T-helper 2 cell treated with Interferon-gamma antibody and Interleukin-4, amounts not matched to agents 5 μg/mL and 100 μg/mL, for 36 hours (primary cell): ENCODE measurements around the gene NXPH4.

Source experiments
- DNase-seq: peaks from one replicate; pipeline ENCODE4 v3.0.0; 2021; ENCODE audit warnings: low spot score
- H3K27ac Mint-ChIP-seq: one replicate; pipeline ENCODE4 v1.8.0; 2021; ENCODE audit warnings: mild to moderate bottlenecking, mixed read lengths
- H3K27me3 Mint-ChIP-seq: one replicate; pipeline ENCODE4 v1.8.0; 2021; ENCODE audit warnings: low read depth, mixed read lengths
- H3K36me3 Mint-ChIP-seq: one replicate; pipeline ENCODE4 v1.8.0; 2021; ENCODE audit warnings: low read depth, mixed read lengths
- H3K4me1 Mint-ChIP-seq: one replicate; pipeline ENCODE4 v1.8.0; 2021; ENCODE audit warnings: low read depth, mixed read lengths
- H3K4me3 Mint-ChIP-seq: one replicate; pipeline ENCODE4 v1.8.0; 2022; ENCODE audit warnings: mild to moderate bottlenecking, moderate library complexity, mixed read lengths
- H3K9me3 Mint-ChIP-seq: one replicate; pipeline ENCODE4 v1.8.0; 2021; ENCODE audit warnings: mixed read lengths

NXPH4 gene

GRCh38 chr12:57178213-57178612, 38.4 kb upstream of the NXPH4 start:
- Mint-ChIP-seq H3K4me1 (no peaks in the 10 kb centered on the region), H3K9me3 (no peaks in the 10 kb centered on the region), H3K4me3 (no peak overlapping the region), H3K36me3 (no peaks in the 10 kb centered on the region), H3K27ac (no peak overlapping the region), H3K27me3 (no peaks in the 10 kb centered on the region)
- no peak for DNase-seq

- no peak overlapping the region for H3K27ac Mint-ChIP-seq
- no peaks in the 10 kb centered on the region for H3K27me3 Mint-ChIP-seq
- H3K9me3 Mint-ChIP-seq: no peaks in the 10 kb centered on the region
- H3K4me1 Mint-ChIP-seq: no peaks in the 10 kb centered on the region
- no peak for DNase-seq
- H3K36me3 Mint-ChIP-seq: no peaks in the 10 kb centered on the region
- H3K4me3 Mint-ChIP-seq: no peak overlapping the region
These were observed 37.1 kb upstream of the NXPH4 start for GRCh38 chr12:57179331-57180086.

- Mint-ChIP-seq H3K27me3 (no peaks in the 10 kb centered on the region), H3K4me1 (no peaks in the 10 kb centered on the region), H3K4me3 (no peak overlapping the region), H3K27ac (no peak overlapping the region), H3K9me3 (no peaks in the 10 kb centered on the region), H3K36me3 (no peaks in the 10 kb centered on the region)
- no peak for DNase-seq
These were observed 36.1 kb upstream of the NXPH4 start for GRCh38 chr12:57180321-57180989.

- no peaks in the 10 kb centered on the region for H3K9me3 Mint-ChIP-seq
- no peak for DNase-seq
- H3K27ac Mint-ChIP-seq: no peak overlapping the region
- no peaks in the 10 kb centered on the region for H3K36me3 Mint-ChIP-seq
- H3K4me1 Mint-ChIP-seq: no peaks in the 10 kb centered on the region
- H3K4me3 Mint-ChIP-seq: no peak overlapping the region
- no peaks in the 10 kb centered on the region for H3K27me3 Mint-ChIP-seq
These were observed 35.5 kb upstream of the NXPH4 start for GRCh38 chr12:57181072-57181471.

GRCh38 chr12:57181561-57182155, 34.9 kb upstream of the NXPH4 start:
- no peaks in the 10 kb centered on the region for H3K27me3 Mint-ChIP-seq
- no peaks in the 10 kb centered on the region for H3K9me3 Mint-ChIP-seq
- H3K4me1 Mint-ChIP-seq: no peaks in the 10 kb centered on the region
- no peak overlapping the region for H3K27ac Mint-ChIP-seq
- no peak for DNase-seq
- no peaks in the 10 kb centered on the region for H3K36me3 Mint-ChIP-seq
- no peak overlapping the region for H3K4me3 Mint-ChIP-seq

GRCh38 chr12:57182918-57183575, 33.5 kb upstream of the NXPH4 start:
- no peaks in the 10 kb centered on the region for H3K4me1 Mint-ChIP-seq
- H3K27ac Mint-ChIP-seq: peak overlapping the region; percentile 19
- no peaks in the 10 kb centered on the region for H3K9me3 Mint-ChIP-seq
- no peaks in the 10 kb centered on the region for H3K27me3 Mint-ChIP-seq
- H3K36me3 Mint-ChIP-seq: no peaks in the 10 kb centered on the region
- no peak overlapping the region for H3K4me3 Mint-ChIP-seq
- peak; percentile 64 for DNase-seq

GRCh38 chr12:57183939-57184725, 32.5 kb upstream of the NXPH4 start:
- Mint-ChIP-seq H3K27me3 (no peaks in the 10 kb centered on the region), H3K4me3 (no peak overlapping the region), H3K4me1 (no peaks in the 10 kb centered on the region), H3K27ac (no peak overlapping the region), H3K36me3 (no peaks in the 10 kb centered on the region), H3K9me3 (no peaks in the 10 kb centered on the region)
- DNase-seq: no peak

- DNase-seq: no peak
These were observed 31.2 kb upstream of the NXPH4 start for GRCh38 chr12:57185403-57185802.

GRCh38 chr12:57185906-57186508, 30.6 kb upstream of the NXPH4 start:
- Mint-ChIP-seq H3K9me3 (no peaks in the 10 kb centered on the region), H3K4me1 (no peaks in the 10 kb centered on the region), H3K27ac (no peak overlapping the region), H3K27me3 (no peaks in the 10 kb centered on the region), H3K36me3 (no peaks in the 10 kb centered on the region), H3K4me3 (no peak overlapping the region)
- no peak for DNase-seq

More at GRCh38 chr12:57185403-57185802, 31.2 kb upstream of the NXPH4 start:
- Mint-ChIP-seq H3K4me1 (no peaks in the 10 kb centered on the region), H3K9me3 (no peaks in the 10 kb centered on the region), H3K4me3 (no peak overlapping the region), H3K36me3 (no peaks in the 10 kb centered on the region), H3K27me3 (no peaks in the 10 kb centered on the region), H3K27ac (no peak overlapping the region)

GRCh38 chr12:57187222-57188089, 29.1 kb upstream of the NXPH4 start:
- Mint-ChIP-seq H3K4me3 (no peak overlapping the region), H3K27ac (no peak overlapping the region), H3K36me3 (no peaks in the 10 kb centered on the region), H3K9me3 (no peaks in the 10 kb centered on the region), H3K27me3 (no peaks in the 10 kb centered on the region), H3K4me1 (no peaks in the 10 kb centered on the region)
- no peak for DNase-seq

GRCh38 chr12:57188090-57188425, 28.5 kb upstream of the NXPH4 start:
- Mint-ChIP-seq H3K36me3 (no peaks in the 10 kb centered on the region), H3K9me3 (no peaks in the 10 kb centered on the region), H3K27ac (no peak overlapping the region), H3K4me3 (no peak overlapping the region), H3K4me1 (no peaks in the 10 kb centered on the region), H3K27me3 (no peaks in the 10 kb centered on the region)
- DNase-seq: no peak

GRCh38 chr12:57190037-57190436, 26.6 kb upstream of the NXPH4 start:
- H3K4me1 Mint-ChIP-seq: no peaks in the 10 kb centered on the region
- H3K9me3 Mint-ChIP-seq: no peaks in the 10 kb centered on the region
- H3K27ac Mint-ChIP-seq: no peak overlapping the region
- no peak overlapping the region for H3K4me3 Mint-ChIP-seq
- no peak for DNase-seq
- H3K36me3 Mint-ChIP-seq: no peaks in the 10 kb centered on the region
- H3K27me3 Mint-ChIP-seq: no peaks in the 10 kb centered on the region

GRCh38 chr12:57190821-57191220, 25.8 kb upstream of the NXPH4 start:
- H3K36me3 Mint-ChIP-seq: no peaks in the 10 kb centered on the region

More at GRCh38 chr12:57190821-57191220, 25.8 kb upstream of the NXPH4 start:
- no peaks in the 10 kb centered on the region for H3K27me3 Mint-ChIP-seq
- DNase-seq: no peak
- no peaks in the 10 kb centered on the region for H3K4me1 Mint-ChIP-seq
- H3K4me3 Mint-ChIP-seq: no peak overlapping the region
- no peak overlapping the region for H3K27ac Mint-ChIP-seq
- H3K9me3 Mint-ChIP-seq: no peaks in the 10 kb centered on the region
